Measurements from ENCODE around the gene ZG16.
A peak's percentile ranks its signal among the peaks of the same experiment; 100 is the strongest.
"Not testable (repeated sequence)": the region's sequence is repeated elsewhere in the genome, so short reads cannot be mapped to it uniquely, and the experiment has no call there.

The ZG16 gene

GRCh38 chr16:29753516-29753915 is 24.5 kb upstream of the ZG16 start:
- no peak for DNase-seq

- DNase-seq: no peak
These were observed 21.4 kb upstream of the ZG16 start for GRCh38 chr16:29756654-29757053.

GRCh38 chr16:29757086-29757485 is 21.0 kb upstream of the ZG16 start:
- not testable (repeated sequence) for DNase-seq

- DNase-seq: no peak
These were observed 20.0 kb upstream of the ZG16 start for GRCh38 chr16:29757950-29758466.

- DNase-seq: no peak
These were observed 17.3 kb upstream of the ZG16 start for GRCh38 chr16:29760567-29761279.

- DNase-seq: not testable (repeated sequence)
These were observed 16.8 kb upstream of the ZG16 start for GRCh38 chr16:29761280-29761651.

GRCh38 chr16:29761882-29762281 is 16.2 kb upstream of the ZG16 start:
- DNase-seq: no peak

GRCh38 chr16:29763326-29763725 is 14.7 kb upstream of the ZG16 start:
- no peak for DNase-seq

GRCh38 chr16:29765167-29766032 is 12.7 kb upstream of the ZG16 start:
- no peak for DNase-seq

GRCh38 chr16:29766571-29766970 is 11.5 kb upstream of the ZG16 start:
- no peak for DNase-seq

- DNase-seq: no peak
These were observed 11.0 kb upstream of the ZG16 start for GRCh38 chr16:29767062-29767461.

- DNase-seq: no peak
These were observed 8.5 kb upstream of the ZG16 start for GRCh38 chr16:29769507-29769906.

GRCh38 chr16:29770250-29770929 is 7.7 kb upstream of the ZG16 start:
- DNase-seq: no peak

- not testable (repeated sequence) for DNase-seq
These were observed 5.7 kb upstream of the ZG16 start for GRCh38 chr16:29772330-29772729.

- no peak for DNase-seq
These were observed 3.3 kb upstream of the ZG16 start for GRCh38 chr16:29774730-29775129.

- no peak for DNase-seq
These were observed 2.2 kb upstream of the ZG16 start for GRCh38 chr16:29775742-29776408.

GRCh38 chr16:29779474-29779873 is 1.4 kb downstream of the ZG16 start:
- no peak for DNase-seq

- DNase-seq: not testable (repeated sequence)
These were observed 5.3 kb downstream of the ZG16 start for GRCh38 chr16:29783094-29783953.

GRCh38 chr16:29784157-29784556 is 6.1 kb downstream of the ZG16 start:
- DNase-seq: no peak

GRCh38 chr16:29784901-29785500 is 6.9 kb downstream of the ZG16 start:
- peak; percentile 66 for DNase-seq

GRCh38 chr16:29787155-29787554 is 9.1 kb downstream of the ZG16 start:
- not testable (repeated sequence) for DNase-seq
